CD4-positive, alpha-beta T cell (primary cell): ENCODE data around the gene ITSN2. TPM values are rescaled to one million over a fixed set of nuclear protein-coding genes. Genes with fewer than 3 reads are reported as not detected.

Source experiments
- ATAC-seq: fragments of 200-7000 bp; cut with Tn5 transposase; one replicate; pipeline ENCODE4 v1.10.0; 2022; ENCODE audit warnings: mild to moderate bottlenecking; ENCODE audit not compliant: poor library complexity
- CTCF ChIA-PET: fragments of 350-600 bp; sonication (Branson Sonifier 250); formaldehyde crosslinking; loops from one replicate; lab custom pipeline; 2021; ENCODE audit warnings: antibody characterized with exemption, inconsistent platforms; lab: Charles Lee
- POLR2A ChIA-PET: fragments of 350-600 bp; sonication (Branson Sonifier 250); formaldehyde crosslinking; loops from one replicate; lab custom pipeline; 2021; ENCODE audit warnings: antibody characterized with exemption, inconsistent platforms; lab: Charles Lee
- DNase-seq, 14 experiments: peaks; one replicate each; pipeline ENCODE4 v3.0.0-alpha.2; 2013 to 2020; ENCODE audit warnings: mixed read lengths in 2 of 14
- H3K27ac ChIP-seq, 2 donors: one replicate each; pipeline versions ENCODE4 v1.5.1 to v1.7.0; 2013; ENCODE audit warnings: low read length in 2 of 2, low read depth in 1 of 2, mild to moderate bottlenecking in 1 of 2
- H3K27me3 ChIP-seq, 2 experiments: 1 replicate in 1 of 2; 2 replicates in 1 of 2; pipeline versions ENCODE4 v1.6.1 to v1.7.0; 2013; ENCODE audit warnings: low read length in 2 of 2, control low read depth in 1 of 2, mild to moderate bottlenecking in 1 of 2, moderate library complexity in 1 of 2; ENCODE audit not compliant: insufficient read depth in 2 of 2, control insufficient read depth in 1 of 2
- H3K36me3 ChIP-seq: one replicate; pipeline ENCODE4 v1.6.1; 2013; ENCODE audit warnings: low read length, control low read depth; ENCODE audit not compliant: insufficient read depth
- H3K4me1 ChIP-seq: one replicate; pipeline ENCODE4 v1.6.1; 2013; ENCODE audit warnings: low read length, control low read depth; ENCODE audit not compliant: insufficient read depth
- H3K4me3 ChIP-seq: one replicate; pipeline ENCODE4 v1.5.1; 2013; ENCODE audit warnings: mild to moderate bottlenecking, low read length, moderate library complexity
- H3K9me3 ChIP-seq, 2 experiments: 1 replicate in 1 of 2; 2 replicates in 1 of 2; pipeline versions ENCODE4 v1.6.1 to v1.7.0; 2013; ENCODE audit warnings: low read length in 2 of 2, mild to moderate bottlenecking in 2 of 2, control low read depth in 1 of 2, moderate library complexity in 1 of 2; ENCODE audit not compliant: control insufficient read depth in 1 of 2, insufficient read depth in 1 of 2
- H3K27ac Mint-ChIP-seq: one replicate; pipeline ENCODE4 v1.8.0; 2020; ENCODE audit warnings: mixed read lengths
- H3K27me3 Mint-ChIP-seq: one replicate; pipeline ENCODE4 v1.8.0; 2021; ENCODE audit warnings: mixed read lengths
- H3K36me3 Mint-ChIP-seq: one replicate; pipeline ENCODE4 v1.8.0; 2021; ENCODE audit warnings: low read depth, mixed read lengths
- H3K4me1 Mint-ChIP-seq: one replicate; pipeline ENCODE4 v1.8.0; 2021; ENCODE audit warnings: low read depth, mixed read lengths
- H3K4me3 Mint-ChIP-seq: one replicate; pipeline ENCODE4 v1.8.0; 2020; ENCODE audit warnings: mild to moderate bottlenecking, mixed read lengths
- H3K9me3 Mint-ChIP-seq: one replicate; pipeline ENCODE4 v1.8.0; 2020; ENCODE audit warnings: mixed read lengths
- intact Hi-C, 2 experiments: fragments of 100-400 bp; cut with DNase I in 1 of 2; cut with micrococcal nuclease in 1 of 2; formaldehyde crosslinking; loops; one replicate each; pipeline versions ENCODE4 v1.15.1 to v1.9.0; 2023 to 2025; cut with DNase I, micrococcal nuclease
- total RNA-seq, 174 experiments: library from RNA in 2 of 174; stranded (reverse) in 2 of 174; gene quantifications; one replicate each; pipeline ENCODE4 v1.2.3 and lab custom pipeline; 2021 to 2026
- TF ChIP-seq, protein P1 (sequence below): fragments of 200-600 bp; IDR thresholded peaks from one replicate; pipeline ENCODE4 v1.8.0; 2022; ENCODE audit warnings: antibody characterized with exemption, mild to moderate bottlenecking

Gene ITSN2
- total RNA-seq, 2 experiments from 2014 or later: 75.4 to 77.1 TPM

DNA sequence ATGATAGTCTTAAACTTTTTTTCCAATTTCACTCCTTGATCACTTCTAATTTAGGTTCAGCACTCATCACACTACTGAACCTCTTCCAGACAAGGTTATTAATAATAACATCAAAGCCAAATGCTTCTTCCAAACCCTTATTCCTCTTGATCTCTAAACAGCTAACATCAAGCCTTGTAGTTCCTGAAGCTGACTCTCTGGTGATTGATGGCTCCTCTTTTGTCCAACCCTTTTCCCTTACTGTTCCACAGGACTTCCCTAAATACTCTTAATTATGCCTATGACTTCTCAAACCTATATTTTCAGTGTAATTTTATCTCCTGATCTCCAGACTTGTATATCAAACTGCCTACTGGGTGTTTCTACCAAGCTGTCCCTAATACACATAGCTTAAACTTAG lies 101.6 kb downstream of the ITSN2 start:
- Mint-ChIP-seq H3K36me3 (peaks cover 52% of the 10 kb centered on the region), H3K4me3 (no peak overlapping the region), H3K4me1 (no peaks in the 10 kb centered on the region), H3K27ac (no peak overlapping the region), H3K9me3 (no peaks in the 10 kb centered on the region), H3K27me3 (no peaks in the 10 kb centered on the region)
- intact Hi-C loops: no loop called here
- Histone ChIP-seq H3K9me3 (no peaks in the 10 kb centered on the region), H3K4me3 (no peak overlapping the region), H3K27me3 (no peaks in the 10 kb centered on the region), H3K36me3 (peaks cover 60% of the 10 kb centered on the region), H3K4me1 (no peaks in the 10 kb centered on the region), H3K27ac (no peak overlapping the region)
- ATAC-seq (no peak), DNase-seq (no peak)
- ChIA-PET CTCF (no interaction called here), POLR2A (no interaction called here)
- TF ChIP-seq, protein P1, sequence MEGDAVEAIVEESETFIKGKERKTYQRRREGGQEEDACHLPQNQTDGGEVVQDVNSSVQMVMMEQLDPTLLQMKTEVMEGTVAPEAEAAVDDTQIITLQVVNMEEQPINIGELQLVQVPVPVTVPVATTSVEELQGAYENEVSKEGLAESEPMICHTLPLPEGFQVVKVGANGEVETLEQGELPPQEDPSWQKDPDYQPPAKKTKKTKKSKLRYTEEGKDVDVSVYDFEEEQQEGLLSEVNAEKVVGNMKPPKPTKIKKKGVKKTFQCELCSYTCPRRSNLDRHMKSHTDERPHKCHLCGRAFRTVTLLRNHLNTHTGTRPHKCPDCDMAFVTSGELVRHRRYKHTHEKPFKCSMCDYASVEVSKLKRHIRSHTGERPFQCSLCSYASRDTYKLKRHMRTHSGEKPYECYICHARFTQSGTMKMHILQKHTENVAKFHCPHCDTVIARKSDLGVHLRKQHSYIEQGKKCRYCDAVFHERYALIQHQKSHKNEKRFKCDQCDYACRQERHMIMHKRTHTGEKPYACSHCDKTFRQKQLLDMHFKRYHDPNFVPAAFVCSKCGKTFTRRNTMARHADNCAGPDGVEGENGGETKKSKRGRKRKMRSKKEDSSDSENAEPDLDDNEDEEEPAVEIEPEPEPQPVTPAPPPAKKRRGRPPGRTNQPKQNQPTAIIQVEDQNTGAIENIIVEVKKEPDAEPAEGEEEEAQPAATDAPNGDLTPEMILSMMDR: no peak

DNA sequence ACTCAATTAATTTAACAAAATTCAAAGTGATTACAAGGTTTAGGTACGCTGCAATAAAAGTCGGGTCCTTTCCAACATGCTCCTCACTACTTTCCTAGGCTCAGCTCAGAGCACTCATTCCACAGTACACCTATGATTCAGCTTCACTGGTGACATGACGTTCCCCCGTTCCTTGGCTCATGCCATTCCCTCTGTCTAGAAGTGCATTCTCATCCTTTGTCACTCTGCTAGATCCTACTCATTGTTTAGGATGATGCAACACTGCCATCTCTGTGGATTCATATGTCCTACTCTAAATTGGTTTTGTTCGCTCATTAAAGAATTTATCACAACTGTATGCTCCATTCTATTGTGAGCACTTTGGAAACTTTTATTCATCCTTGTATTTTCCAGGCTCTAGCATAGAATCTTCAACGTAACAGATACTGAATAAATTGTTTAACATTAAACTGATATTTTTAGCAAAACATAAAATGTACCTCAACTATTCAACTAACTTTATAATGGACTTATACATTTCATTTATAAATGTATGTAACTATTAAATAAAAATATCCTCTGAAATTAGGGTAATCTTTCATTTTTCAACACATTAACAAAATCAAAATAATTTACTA lies 106.9 kb downstream of the ITSN2 start:
- Mint-ChIP-seq H3K27ac (no peak overlapping the region), H3K27me3 (no peaks in the 10 kb centered on the region), H3K4me1 (no peaks in the 10 kb centered on the region), H3K36me3 (peaks cover 67% of the 10 kb centered on the region), H3K9me3 (no peaks in the 10 kb centered on the region), H3K4me3 (no peak overlapping the region)
- CTCF ChIA-PET: no interaction called here
- TF ChIP-seq, protein P1: no peak
- POLR2A ChIA-PET: no interaction called here
- H3K4me3 ChIP-seq: no peak overlapping the region
- H3K9me3 ChIP-seq: no peaks in the 10 kb centered on the region
- DNase-seq (no peak), ATAC-seq (no peak)
- no peaks in the 10 kb centered on the region for H3K4me1 ChIP-seq
- peaks cover 71% of the 10 kb centered on the region for H3K36me3 ChIP-seq
- H3K27ac ChIP-seq: no peak overlapping the region
- no peaks in the 10 kb centered on the region for H3K27me3 ChIP-seq
- intact Hi-C loops: no loop called here

DNA sequence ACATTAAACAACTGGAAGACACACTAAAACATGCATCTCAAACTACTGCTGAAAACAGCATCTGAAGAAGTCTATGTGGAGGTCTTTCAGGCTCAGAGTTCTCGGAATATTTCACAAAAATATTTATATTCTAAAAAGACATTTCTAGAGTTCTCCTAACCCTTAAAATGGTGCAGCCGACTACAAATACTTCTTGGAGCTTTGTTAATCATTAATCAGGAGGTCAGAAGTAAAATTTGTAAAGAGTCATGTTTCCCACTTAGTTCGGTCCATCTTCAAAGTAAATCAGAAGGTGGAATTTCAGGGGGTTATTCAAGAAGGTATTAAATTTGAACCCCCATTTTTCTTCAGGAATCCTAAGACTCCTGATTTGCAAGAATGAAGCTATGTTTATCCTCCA lies 112.7 kb downstream of the ITSN2 start:
- H3K36me3 Mint-ChIP-seq: peaks cover 90% of the 10 kb centered on the region
- TF ChIP-seq, protein P1: no peak

More for the DNA sequence above, 112.7 kb downstream of the ITSN2 start:
- ChIA-PET CTCF (no interaction called here), POLR2A (no interaction called here)
- Mint-ChIP-seq H3K4me1 (no peaks in the 10 kb centered on the region), H3K27me3 (no peaks in the 10 kb centered on the region), H3K27ac (no peak overlapping the region), H3K9me3 (no peaks in the 10 kb centered on the region), H3K4me3 (no peak overlapping the region)
- no peak for DNase-seq
- H3K27ac ChIP-seq: no peak overlapping the region
- no peaks in the 10 kb centered on the region for H3K27me3 ChIP-seq
- no peak for ATAC-seq
- H3K4me1 ChIP-seq: no peaks in the 10 kb centered on the region
- intact Hi-C loops: no loop called here
- peaks cover 93% of the 10 kb centered on the region for H3K36me3 ChIP-seq
- no peak overlapping the region for H3K4me3 ChIP-seq
- H3K9me3 ChIP-seq: no peaks in the 10 kb centered on the region
